Measurements from ENCODE around the gene ACOXL. TPM values are rescaled to one million over a fixed set of nuclear protein-coding genes. Genes with fewer than 3 reads are reported as not detected.
A peak's percentile ranks its signal among the peaks of the same experiment; 100 is the strongest.

Gene ACOXL
- total and polyA plus RNA-seq, 9 of the 15 experiments (the other 6 are each of a cell fraction or from before 2014, with no cell fraction given), result 0.31 to 0.56 TPM; not detected in 7

- POLR2A ChIA-PET, result interaction anchor here (1.0 kb wide), 1 partner anchor 9 kb away, joined by 3 read pairs; no protein-coding TSS in a partner anchor
- Histone ChIP-seq H4K20me1 (replicated peaks; ENCODE audit: control insufficient read depth, insufficient read depth, low read length) (no peaks in the 10 kb centered on the region), H3K27me3 (ENCODE audit: control insufficient read depth in 2 of 2, insufficient read depth in 2 of 2, low read length in 2 of 2) (peaks cover 4 to 40% of the 10 kb centered on the region in 2 experiments; a peak in 4 of 5 replicates), H3K9me3 (replicated peaks; ENCODE audit: control insufficient read depth, insufficient read depth, low read depth, low read length) (no peaks in the 10 kb centered on the region), H3K36me3 (ENCODE audit: control insufficient read depth, insufficient read depth, low read length) (no peaks in the 10 kb centered on the region), H3K4me3 (no peak overlapping the region), H3K4me1 (replicated peaks in 1 of 2; ENCODE audit: control insufficient read depth in 2 of 2, insufficient read depth in 2 of 2, low read length in 2 of 2) (no peaks in the 10 kb centered on the region), H3K9ac (ENCODE audit: insufficient read depth in 1 of 2, low read depth in 2 of 2, low read length in 2 of 2) (no peak overlapping the region), H3K79me2 (ENCODE audit: control insufficient read depth, insufficient read depth, low read length) (no peaks in the 10 kb centered on the region), H3K9me1 (ENCODE audit: control insufficient read depth, insufficient read depth, low read length) (no peaks in the 10 kb centered on the region), H3K4me2 (ENCODE audit: insufficient read depth, low read length) (no peak overlapping the region), H3K27ac (ENCODE audit: extremely low read depth, low read depth, low read length) (no peak overlapping the region), H2AFZ (ENCODE audit: low read depth, low read length) (no peak overlapping the region)
- TF ChIP-seq RBM25 (IDR thresholded peaks at IDR 0.05; ENCODE audit: low read depth, low read length, severe bottlenecking), result peak; percentile 69
- TF ChIP-seq ZFP36 (IDR thresholded peaks at IDR 0.05; ENCODE audit: low read depth, low read length, partially characterized antibody), result peak; percentile 54
- TF ChIP-seq RAD51 (IDR thresholded peaks at IDR 0.05; ENCODE audit: borderline replicate concordance, low read depth), result no peak
- no peak for TF ChIP-seq CEBPG (CRISPR knock-in tag; IDR thresholded peaks at IDR 0.05)
- TF ChIP-seq CEBPG (tag; conservative IDR thresholded peaks at IDR 0.05 in 1 of 2, IDR thresholded peaks at IDR 0.05 in 1 of 2), result no peak
- in situ Hi-C loops (cut with MboI), result no loop called here
- 0% methylated on average over 5 of the region's 5 CpGs for WGBS (ENCODE audit: insufficient coverage, low coverage, missing lambda C conversion rate)
- CTCF ChIA-PET (ENCODE audit: low intra/inter-chr PET ratio), result no interaction called here
- DNase-seq (ENCODE audit: extremely low read depth in 1 of 4, low spot score in 3 of 4), result no peak
- intact Hi-C loops (cut with micrococcal nuclease), result no loop called here
- BruUV-seq (replicated peaks), result no TSS peak
- no peak for FAIRE-seq
- no peak for ATAC-seq
These were observed 136.6 kb downstream of the ACOXL start for GRCh38 chr2:110868971-110869370.

Data from K562 (cell line).